22Rv1 (cell line): Measurements from ENCODE around the gene MYO7B.

Source experiments
- ZFX ChIP-seq: fragments of 450-650 bp; IDR thresholded peaks from 2 replicates; pipeline ENCODE4 v1.6.1; 2017; ENCODE audit warnings: antibody characterized with exemption, borderline replicate concordance
- TF ChIP-seq, protein P1 (sequence below): fragments of 450-650 bp; IDR thresholded peaks from 2 replicates; pipeline ENCODE4 v1.5.1; 2017; ENCODE audit warnings: mild to moderate bottlenecking

DNA sequence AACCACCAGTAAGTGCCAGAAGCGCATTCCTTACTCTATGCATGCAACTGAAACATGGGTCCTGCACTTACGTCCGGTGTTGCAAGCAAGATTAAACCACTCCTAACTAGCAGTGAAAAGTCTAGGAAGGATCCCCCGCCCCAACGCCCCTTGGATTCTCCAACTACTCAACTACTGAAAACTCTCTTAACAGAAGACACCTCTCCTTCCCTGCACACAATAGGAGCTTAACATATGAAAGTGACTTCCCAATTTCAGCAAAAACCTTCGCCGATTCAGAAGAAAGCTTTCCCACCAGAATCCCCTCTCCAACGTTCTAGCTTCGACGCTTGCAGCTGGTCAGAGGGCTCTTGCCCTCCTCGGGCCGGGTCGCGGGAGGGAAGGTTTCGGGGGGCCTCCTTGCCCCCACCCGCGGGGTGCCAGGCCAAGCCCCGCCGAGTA is 9.8 kb upstream of the MYO7B start:
- TF ChIP-seq, protein P1, sequence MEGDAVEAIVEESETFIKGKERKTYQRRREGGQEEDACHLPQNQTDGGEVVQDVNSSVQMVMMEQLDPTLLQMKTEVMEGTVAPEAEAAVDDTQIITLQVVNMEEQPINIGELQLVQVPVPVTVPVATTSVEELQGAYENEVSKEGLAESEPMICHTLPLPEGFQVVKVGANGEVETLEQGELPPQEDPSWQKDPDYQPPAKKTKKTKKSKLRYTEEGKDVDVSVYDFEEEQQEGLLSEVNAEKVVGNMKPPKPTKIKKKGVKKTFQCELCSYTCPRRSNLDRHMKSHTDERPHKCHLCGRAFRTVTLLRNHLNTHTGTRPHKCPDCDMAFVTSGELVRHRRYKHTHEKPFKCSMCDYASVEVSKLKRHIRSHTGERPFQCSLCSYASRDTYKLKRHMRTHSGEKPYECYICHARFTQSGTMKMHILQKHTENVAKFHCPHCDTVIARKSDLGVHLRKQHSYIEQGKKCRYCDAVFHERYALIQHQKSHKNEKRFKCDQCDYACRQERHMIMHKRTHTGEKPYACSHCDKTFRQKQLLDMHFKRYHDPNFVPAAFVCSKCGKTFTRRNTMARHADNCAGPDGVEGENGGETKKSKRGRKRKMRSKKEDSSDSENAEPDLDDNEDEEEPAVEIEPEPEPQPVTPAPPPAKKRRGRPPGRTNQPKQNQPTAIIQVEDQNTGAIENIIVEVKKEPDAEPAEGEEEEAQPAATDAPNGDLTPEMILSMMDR, result no peak
- TF ChIP-seq ZFX, result no peak
